ENCODE data around the gene DAPK1.

DAPK1 gene

GRCh38 chr9:87601595-87601994 lies 103.9 kb downstream of the DAPK1 start:
- Histone ChIP-seq H3K27me3 (no peaks in the 10 kb centered on the region), H3K9me3 (replicated peaks in 1 of 11) (peaks cover 0 to 25% (median 7%) of the 10 kb centered on the region in 11 experiments; a peak in 11 of 22 replicates), H3K9ac (no peak overlapping the region), H3K27ac (peak overlapping the region in 2 of 11 experiments; percentile 49 to 77; a peak in 3 of 22 replicates), H3K4me1 (peaks cover 0 to 40% (median 0%) of the 10 kb centered on the region in 10 experiments; a peak in 6 of 20 replicates), H3K4me2 (peak overlapping the region in 3 of 11 experiments; percentile 46 to 75 (median 65); a peak in 6 of 22 replicates), H3K36me3 (peaks cover 0 to 17% (median 0%) of the 10 kb centered on the region in 11 experiments; a peak in 4 of 22 replicates), H3K4me3 (no peak overlapping the region), H4K20me1 (peaks cover 0 to 44% (median 0%) of the 10 kb centered on the region in 11 experiments; a peak in 2 of 22 replicates)
- TF ChIP-seq Cebpa-rat (IDR thresholded peaks at IDR 0.05): no peak

- Histone ChIP-seq H3K4me3 (no peak overlapping the region), H3K9ac (no peak overlapping the region), H3K27me3 (no peaks in the 10 kb centered on the region), H3K27ac (no peak overlapping the region), H3K4me1 (peaks cover 0 to 52% (median 0%) of the 10 kb centered on the region in 10 experiments; a peak in 6 of 20 replicates), H4K20me1 (peaks cover 0 to 29% (median 0%) of the 10 kb centered on the region in 11 experiments; a peak in 2 of 22 replicates), H3K9me3 (replicated peaks in 1 of 11) (peaks cover 13 to 40% (median 21%) of the 10 kb centered on the region in 11 experiments), H3K36me3 (peaks cover 0 to 28% (median 0%) of the 10 kb centered on the region in 11 experiments; a peak in 5 of 22 replicates), H3K4me2 (no peak overlapping the region)
- no peak for TF ChIP-seq Cebpa-rat (IDR thresholded peaks at IDR 0.05)
Observed at GRCh38 chr9:87602933-87603643, 105.4 kb downstream of the DAPK1 start.

- Histone ChIP-seq H3K4me1 (peaks cover 0 to 53% (median 0%) of the 10 kb centered on the region in 10 experiments; a peak in 6 of 20 replicates), H3K4me2 (peak overlapping the region in 1 of 11 experiments; percentile 5; a peak in 1 of 22 replicates), H3K27ac (no peak overlapping the region), H3K9ac (no peak overlapping the region), H3K4me3 (no peak overlapping the region), H3K27me3 (no peaks in the 10 kb centered on the region), H3K36me3 (peaks cover 0 to 37% (median 0%) of the 10 kb centered on the region in 11 experiments; a peak in 5 of 22 replicates), H4K20me1 (peaks cover 0 to 20% (median 0%) of the 10 kb centered on the region in 11 experiments; a peak in 2 of 22 replicates), H3K9me3 (replicated peaks in 1 of 11) (peaks cover 14 to 49% (median 27%) of the 10 kb centered on the region in 11 experiments)
- TF ChIP-seq Cebpa-rat (IDR thresholded peaks at IDR 0.05): no peak
Observed at GRCh38 chr9:87603854-87604490, 106.3 kb downstream of the DAPK1 start.

GRCh38 chr9:87604886-87605588 lies 107.4 kb downstream of the DAPK1 start:
- Histone ChIP-seq H3K36me3 (peaks cover 0 to 40% (median 0%) of the 10 kb centered on the region in 11 experiments; a peak in 5 of 22 replicates), H3K27ac (no peak overlapping the region), H3K9ac (no peak overlapping the region), H3K9me3 (replicated peaks in 1 of 11) (peaks cover 14 to 52% (median 27%) of the 10 kb centered on the region in 11 experiments), H3K27me3 (no peaks in the 10 kb centered on the region), H3K4me2 (no peak overlapping the region; a peak in 1 of 22 replicates), H3K4me1 (peaks cover 0 to 59% (median 0%) of the 10 kb centered on the region in 10 experiments; a peak in 6 of 20 replicates), H3K4me3 (no peak overlapping the region), H4K20me1 (peaks cover 0 to 12% (median 0%) of the 10 kb centered on the region in 11 experiments; a peak in 2 of 22 replicates)
- no peak for TF ChIP-seq Cebpa-rat (IDR thresholded peaks at IDR 0.05)

- peaks cover 0 to 53% (median 0%) of the 10 kb centered on the region in 10 experiments; a peak in 6 of 20 replicates for H3K4me1 ChIP-seq
- no peak for TF ChIP-seq Cebpa-rat (IDR thresholded peaks at IDR 0.05)
- no peak overlapping the region for H3K4me3 ChIP-seq
- H3K27me3 ChIP-seq: no peaks in the 10 kb centered on the region
- H3K27ac ChIP-seq: no peak overlapping the region
- H3K9ac ChIP-seq: no peak overlapping the region
- H3K36me3 ChIP-seq: peaks cover 0 to 40% (median 0%) of the 10 kb centered on the region in 11 experiments; a peak in 5 of 22 replicates
- peaks cover 0 to 6% (median 0%) of the 10 kb centered on the region in 11 experiments; a peak in 2 of 22 replicates for H4K20me1 ChIP-seq
- peaks cover 14 to 52% (median 27%) of the 10 kb centered on the region in 11 experiments for H3K9me3 ChIP-seq (replicated peaks in 1 of 11)
- H3K4me2 ChIP-seq: peak overlapping the region in 2 of 11 experiments; percentile 10 to 28; a peak in 2 of 22 replicates
Observed at GRCh38 chr9:87605676-87606075, 108.0 kb downstream of the DAPK1 start.

- peak overlapping the region in 3 of 11 experiments; percentile 14 to 45 (median 18); a peak in 2 of 22 replicates for H3K27ac ChIP-seq
- H3K9ac ChIP-seq: no peak overlapping the region
- peaks cover 0 to 45% (median 0%) of the 10 kb centered on the region in 10 experiments; a peak in 3 of 20 replicates for H3K4me1 ChIP-seq
- H3K4me2 ChIP-seq: peak overlapping the region in 1 of 11 experiments; percentile 8; a peak in 1 of 22 replicates
- no peak overlapping the region for H3K4me3 ChIP-seq
- H4K20me1 ChIP-seq: peaks cover 0 to 6% (median 0%) of the 10 kb centered on the region in 11 experiments; a peak in 2 of 22 replicates
- no peak for TF ChIP-seq Cebpa-rat (IDR thresholded peaks at IDR 0.05)
- no peaks in the 10 kb centered on the region for H3K27me3 ChIP-seq
- peaks cover 14 to 52% (median 27%) of the 10 kb centered on the region in 11 experiments for H3K9me3 ChIP-seq (replicated peaks in 1 of 11)
- H3K36me3 ChIP-seq: peaks cover 0 to 45% (median 0%) of the 10 kb centered on the region in 11 experiments; a peak in 5 of 22 replicates
Observed at GRCh38 chr9:87606841-87607521, 109.3 kb downstream of the DAPK1 start.

- peak overlapping the region in 3 of 11 experiments; percentile 14 to 45 (median 18); a peak in 1 of 22 replicates for H3K27ac ChIP-seq
- peaks cover 0 to 45% (median 0%) of the 10 kb centered on the region in 10 experiments; a peak in 2 of 20 replicates for H3K4me1 ChIP-seq
- no peak for TF ChIP-seq Cebpa-rat (IDR thresholded peaks at IDR 0.05)
Observed at GRCh38 chr9:87607859-87608258, 110.2 kb downstream of the DAPK1 start.

More at GRCh38 chr9:87607859-87608258, 110.2 kb downstream of the DAPK1 start:
- peak overlapping the region in 1 of 11 experiments; percentile 8; a peak in 1 of 22 replicates for H3K4me2 ChIP-seq
- no peak overlapping the region for H3K9ac ChIP-seq
- H3K9me3 ChIP-seq (replicated peaks in 1 of 11): peaks cover 14 to 52% (median 27%) of the 10 kb centered on the region in 11 experiments
- H3K4me3 ChIP-seq: no peak overlapping the region; a peak in 1 of 20 replicates
- peaks cover 0 to 3% (median 0%) of the 10 kb centered on the region in 11 experiments; a peak in 2 of 22 replicates for H4K20me1 ChIP-seq
- peaks cover 0 to 48% (median 0%) of the 10 kb centered on the region in 11 experiments; a peak in 5 of 22 replicates for H3K36me3 ChIP-seq
- no peaks in the 10 kb centered on the region for H3K27me3 ChIP-seq

Data from BLaER1 treated with 17β-estradiol and CSF1 and Interleukin-3, amounts not matched to agents 10 nM and 100 nM (cell line).